ENCODE results near the gene ADAMTS2.

The ADAMTS2 gene

GRCh38 chr5:179304466-179304865 is 40.8 kb downstream of the ADAMTS2 start:
- Histone ChIP-seq H3K27ac (ENCODE audit: low read length) (no peak overlapping the region), H3K9me3 (ENCODE audit: control insufficient read depth in 1 of 2, low read length in 2 of 2) (peaks cover 0 to 16% of the 10 kb centered on the region in 2 donors), H3K4me3 (ENCODE audit: low read depth in 1 of 2, low read length in 2 of 2) (no peak overlapping the region), H3K27me3 (ENCODE audit: low read depth, low read length) (no peaks in the 10 kb centered on the region), H3K4me1 (ENCODE audit: control insufficient read depth in 1 of 2, insufficient read depth in 2 of 2, low read length in 2 of 2) (peaks cover 0 to 4% of the 10 kb centered on the region in 2 donors), H3K36me3 (ENCODE audit: control insufficient read depth in 1 of 2, insufficient read depth in 2 of 2, low read length in 2 of 2) (no peaks in the 10 kb centered on the region)

GRCh38 chr5:179303451-179304200 is 41.6 kb downstream of the ADAMTS2 start:
- Histone ChIP-seq H3K27ac (ENCODE audit: low read length) (no peak overlapping the region), H3K36me3 (ENCODE audit: control insufficient read depth in 1 of 2, insufficient read depth in 2 of 2, low read length in 2 of 2) (no peaks in the 10 kb centered on the region), H3K4me1 (ENCODE audit: control insufficient read depth in 1 of 2, insufficient read depth in 2 of 2, low read length in 2 of 2) (peaks cover 0 to 4% of the 10 kb centered on the region in 2 donors)

GRCh38 chr5:179302499-179303185 is 42.6 kb downstream of the ADAMTS2 start:
- H3K4me3 ChIP-seq (ENCODE audit: low read depth in 1 of 2, low read length in 2 of 2): no peak overlapping the region
- no peak overlapping the region for H3K27ac ChIP-seq (ENCODE audit: low read length)
- H3K27me3 ChIP-seq (ENCODE audit: low read depth, low read length): no peaks in the 10 kb centered on the region
- no peaks in the 10 kb centered on the region for H3K36me3 ChIP-seq (ENCODE audit: control insufficient read depth in 1 of 2, insufficient read depth in 2 of 2, low read length in 2 of 2)
- H3K4me1 ChIP-seq (ENCODE audit: control insufficient read depth in 1 of 2, insufficient read depth in 2 of 2, low read length in 2 of 2): peaks cover 0 to 4% of the 10 kb centered on the region in 2 donors
- peaks cover 0 to 18% of the 10 kb centered on the region in 2 donors for H3K9me3 ChIP-seq (ENCODE audit: control insufficient read depth in 1 of 2, low read length in 2 of 2)

More at GRCh38 chr5:179303451-179304200, 41.6 kb downstream of the ADAMTS2 start:
- Histone ChIP-seq H3K4me3 (ENCODE audit: low read depth in 1 of 2, low read length in 2 of 2) (no peak overlapping the region), H3K9me3 (ENCODE audit: control insufficient read depth in 1 of 2, low read length in 2 of 2) (peaks cover 0 to 18% of the 10 kb centered on the region in 2 donors), H3K27me3 (ENCODE audit: low read depth, low read length) (no peaks in the 10 kb centered on the region)

- H3K4me1 ChIP-seq (ENCODE audit: control insufficient read depth in 1 of 2, insufficient read depth in 2 of 2, low read length in 2 of 2): peaks cover 0 to 4% of the 10 kb centered on the region in 2 donors
- no peaks in the 10 kb centered on the region for H3K27me3 ChIP-seq (ENCODE audit: low read depth, low read length)
- H3K36me3 ChIP-seq (ENCODE audit: control insufficient read depth in 1 of 2, insufficient read depth in 2 of 2, low read length in 2 of 2): no peaks in the 10 kb centered on the region
- no peak overlapping the region for H3K4me3 ChIP-seq (ENCODE audit: low read depth in 1 of 2, low read length in 2 of 2)
- peaks cover 0 to 18% of the 10 kb centered on the region in 2 donors for H3K9me3 ChIP-seq (ENCODE audit: control insufficient read depth in 1 of 2, low read length in 2 of 2)
- no peak overlapping the region for H3K27ac ChIP-seq (ENCODE audit: low read length)
Measured at GRCh38 chr5:179301796-179302195, 43.5 kb downstream of the ADAMTS2 start.

GRCh38 chr5:179301376-179301775 is 43.9 kb downstream of the ADAMTS2 start:
- Histone ChIP-seq H3K4me3 (ENCODE audit: low read depth in 1 of 2, low read length in 2 of 2) (no peak overlapping the region), H3K9me3 (ENCODE audit: control insufficient read depth in 1 of 2, low read length in 2 of 2) (peaks cover 0 to 18% of the 10 kb centered on the region in 2 donors), H3K4me1 (ENCODE audit: control insufficient read depth in 1 of 2, insufficient read depth in 2 of 2, low read length in 2 of 2) (peaks cover 0 to 4% of the 10 kb centered on the region in 2 donors), H3K36me3 (ENCODE audit: control insufficient read depth in 1 of 2, insufficient read depth in 2 of 2, low read length in 2 of 2) (no peaks in the 10 kb centered on the region), H3K27ac (ENCODE audit: low read length) (no peak overlapping the region), H3K27me3 (ENCODE audit: low read depth, low read length) (no peaks in the 10 kb centered on the region)

- no peak overlapping the region for H3K27ac ChIP-seq (ENCODE audit: low read length)
- no peaks in the 10 kb centered on the region for H3K27me3 ChIP-seq (ENCODE audit: low read depth, low read length)
- H3K4me3 ChIP-seq (ENCODE audit: low read depth in 1 of 2, low read length in 2 of 2): no peak overlapping the region
- peaks cover 0 to 17% of the 10 kb centered on the region in 2 donors for H3K9me3 ChIP-seq (ENCODE audit: control insufficient read depth in 1 of 2, low read length in 2 of 2)
- no peaks in the 10 kb centered on the region for H3K36me3 ChIP-seq (ENCODE audit: control insufficient read depth in 1 of 2, insufficient read depth in 2 of 2, low read length in 2 of 2)
- peaks cover 0 to 6% of the 10 kb centered on the region in 2 donors for H3K4me1 ChIP-seq (ENCODE audit: control insufficient read depth in 1 of 2, insufficient read depth in 2 of 2, low read length in 2 of 2)
Measured at GRCh38 chr5:179300581-179301180, 44.6 kb downstream of the ADAMTS2 start.

GRCh38 chr5:179298181-179298993 is 46.9 kb downstream of the ADAMTS2 start:
- no peak overlapping the region for H3K4me3 ChIP-seq (ENCODE audit: low read depth in 1 of 2, low read length in 2 of 2)
- no peaks in the 10 kb centered on the region for H3K36me3 ChIP-seq (ENCODE audit: control insufficient read depth in 1 of 2, insufficient read depth in 2 of 2, low read length in 2 of 2)
- H3K9me3 ChIP-seq (ENCODE audit: control insufficient read depth in 1 of 2, low read length in 2 of 2): peaks cover 0 to 4% of the 10 kb centered on the region in 2 donors
- H3K27ac ChIP-seq (ENCODE audit: low read length): no peak overlapping the region
- no peaks in the 10 kb centered on the region for H3K27me3 ChIP-seq (ENCODE audit: low read depth, low read length)
- H3K4me1 ChIP-seq (ENCODE audit: control insufficient read depth in 1 of 2, insufficient read depth in 2 of 2, low read length in 2 of 2): peaks cover 0 to 20% of the 10 kb centered on the region in 2 donors

GRCh38 chr5:179297486-179298180 is 47.6 kb downstream of the ADAMTS2 start:
- H3K4me1 ChIP-seq (ENCODE audit: control insufficient read depth in 1 of 2, insufficient read depth in 2 of 2, low read length in 2 of 2): peaks cover 0 to 20% of the 10 kb centered on the region in 2 donors
- H3K9me3 ChIP-seq (ENCODE audit: control insufficient read depth in 1 of 2, low read length in 2 of 2): peaks cover 0 to 4% of the 10 kb centered on the region in 2 donors
- no peak overlapping the region for H3K27ac ChIP-seq (ENCODE audit: low read length)
- no peaks in the 10 kb centered on the region for H3K27me3 ChIP-seq (ENCODE audit: low read depth, low read length)
- no peak overlapping the region for H3K4me3 ChIP-seq (ENCODE audit: low read depth in 1 of 2, low read length in 2 of 2)
- no peaks in the 10 kb centered on the region for H3K36me3 ChIP-seq (ENCODE audit: control insufficient read depth in 1 of 2, insufficient read depth in 2 of 2, low read length in 2 of 2)

GRCh38 chr5:179297026-179297425 is 48.2 kb downstream of the ADAMTS2 start:
- Histone ChIP-seq H3K36me3 (ENCODE audit: control insufficient read depth in 1 of 2, insufficient read depth in 2 of 2, low read length in 2 of 2) (no peaks in the 10 kb centered on the region), H3K9me3 (ENCODE audit: control insufficient read depth in 1 of 2, low read length in 2 of 2) (peaks cover 0 to 4% of the 10 kb centered on the region in 2 donors), H3K27me3 (ENCODE audit: low read depth, low read length) (no peaks in the 10 kb centered on the region), H3K4me1 (ENCODE audit: control insufficient read depth in 1 of 2, insufficient read depth in 2 of 2, low read length in 2 of 2) (peaks cover 0 to 20% of the 10 kb centered on the region in 2 donors), H3K27ac (ENCODE audit: low read length) (no peak overlapping the region), H3K4me3 (ENCODE audit: low read depth in 1 of 2, low read length in 2 of 2) (no peak overlapping the region)

- H3K9me3 ChIP-seq (ENCODE audit: control insufficient read depth in 1 of 2, low read length in 2 of 2): peaks cover 0 to 4% of the 10 kb centered on the region in 2 donors
- no peaks in the 10 kb centered on the region for H3K27me3 ChIP-seq (ENCODE audit: low read depth, low read length)
- H3K4me1 ChIP-seq (ENCODE audit: control insufficient read depth in 1 of 2, insufficient read depth in 2 of 2, low read length in 2 of 2): peaks cover 0 to 20% of the 10 kb centered on the region in 2 donors
- no peak overlapping the region for H3K4me3 ChIP-seq (ENCODE audit: low read depth in 1 of 2, low read length in 2 of 2)
- H3K36me3 ChIP-seq (ENCODE audit: control insufficient read depth in 1 of 2, insufficient read depth in 2 of 2, low read length in 2 of 2): no peaks in the 10 kb centered on the region
- H3K27ac ChIP-seq (ENCODE audit: low read length): no peak overlapping the region
Measured at GRCh38 chr5:179296150-179296821, 49.0 kb downstream of the ADAMTS2 start.

All from muscle layer of duodenum (tissue), 2 donors.